Measurements from ENCODE around the gene YJEFN3. TPM values are rescaled to one million over a fixed set of nuclear protein-coding genes. Genes with fewer than 3 reads are reported as not detected.

Gene YJEFN3
- total RNA-seq, 4 donors from 2014 or later = 0.08 to 0.57 (median 0.15) TPM

- no peak overlapping the region for H3K27ac ChIP-seq
- no peak for DNase-seq
- peaks cover 0 to 4% (median 0%) of the 10 kb centered on the region in 3 donors for H3K9me3 ChIP-seq
- peaks cover 14 to 27% (median 18%) of the 10 kb centered on the region in 3 donors for H3K4me1 ChIP-seq
- no peak for TF ChIP-seq POLR2A (IDR thresholded peaks at IDR 0.05)
- no peak for TF ChIP-seq CTCF (IDR thresholded peaks at IDR 0.05)
- WGBS, 2 donors = 91 to 95% methylated on average over 18 to 20 of the region's 75 CpGs
- no peaks in the 10 kb centered on the region for H3K36me3 ChIP-seq
- H3K4me3 ChIP-seq = no peak overlapping the region
- peaks cover 0 to 100% (median 21%) of the 10 kb centered on the region in 4 donors for H3K27me3 ChIP-seq
- intact Hi-C loops (cut with DNase I) = loop anchor here (10.0 kb wide), 1 partner anchor 730 kb away; no protein-coding TSS in a partner anchor
Measured at GRCh38 chr19:19544257-19544953, 15.7 kb downstream of the YJEFN3 start.

GRCh38 chr19:19544954-19545591, 16.4 kb downstream of the YJEFN3 start:
- DNase-seq = no peak
- Histone ChIP-seq H3K27me3 (peaks cover 0 to 100% (median 17%) of the 10 kb centered on the region in 4 donors), H3K36me3 (no peaks in the 10 kb centered on the region), H3K4me1 (peaks cover 14 to 24% (median 16%) of the 10 kb centered on the region in 3 donors), H3K4me3 (no peak overlapping the region), H3K9me3 (peaks cover 0 to 4% (median 0%) of the 10 kb centered on the region in 3 donors), H3K27ac (no peak overlapping the region)
- intact Hi-C loops (cut with DNase I) = loop anchor here (10.0 kb wide), 1 partner anchor 730 kb away; no protein-coding TSS in a partner anchor
- 84 to 100% methylated on average over 5 to 15 of the region's 53 CpGs for WGBS, 2 donors
- TF ChIP-seq POLR2A (IDR thresholded peaks at IDR 0.05) (no peak), CTCF (IDR thresholded peaks at IDR 0.05) (no peak)

GRCh38 chr19:19545707-19546106, 17.0 kb downstream of the YJEFN3 start:
- Histone ChIP-seq H3K4me1 (peaks cover 10 to 17% (median 10%) of the 10 kb centered on the region in 3 donors), H3K27me3 (peaks cover 0 to 100% (median 15%) of the 10 kb centered on the region in 4 donors), H3K4me3 (no peak overlapping the region), H3K27ac (no peak overlapping the region), H3K36me3 (no peaks in the 10 kb centered on the region), H3K9me3 (no peaks in the 10 kb centered on the region)
- intact Hi-C loops (cut with DNase I) = loop anchor here (10.0 kb wide), 1 partner anchor 729 kb away; no protein-coding TSS in a partner anchor
- 90 to 96% methylated on average over 4 of the region's 23 CpGs for WGBS, 2 donors
- no peak for DNase-seq
- TF ChIP-seq POLR2A (IDR thresholded peaks at IDR 0.05) (no peak), CTCF (IDR thresholded peaks at IDR 0.05) (no peak)

GRCh38 chr19:19546751-19547162, 18.0 kb downstream of the YJEFN3 start:
- H3K9me3 ChIP-seq = no peaks in the 10 kb centered on the region
- no peak overlapping the region for H3K27ac ChIP-seq
- no peak overlapping the region for H3K4me3 ChIP-seq
- TF ChIP-seq CTCF (IDR thresholded peaks at IDR 0.05) (no peak), POLR2A (IDR thresholded peaks at IDR 0.05) (no peak)
- peaks cover 0 to 96% (median 6%) of the 10 kb centered on the region in 4 donors for H3K27me3 ChIP-seq
- no peaks in the 10 kb centered on the region for H3K36me3 ChIP-seq
- H3K4me1 ChIP-seq = peaks cover 0 to 7% (median 4%) of the 10 kb centered on the region in 3 donors
- intact Hi-C loops (cut with DNase I) = loop anchor here (10.0 kb wide), 1 partner anchor 728 kb away; no protein-coding TSS in a partner anchor
- no peak for DNase-seq
- 40% methylated on average over 1 of the region's 19 CpGs; no CpG with 5 or more reads in 1 of the 2 donors for WGBS, 2 donors

Measured in esophagus squamous epithelium (tissue), 5 donors.